ENCODE data around the gene CCHCR1.
"Not testable (repeated sequence)": the region's sequence is repeated elsewhere in the genome, so short reads cannot be mapped to it uniquely, and the experiment has no call there.

GRCh38 chr6:31189223-31189622 is 31.6 kb upstream of the CCHCR1 start:
- TF ChIP-seq EP300, POLR2A, CTCF, POLR2AphosphoS5 (IDR thresholded peaks at IDR 0.05): not testable (repeated sequence)
